ENCODE measurements around the gene TMPRSS7. TPM values are rescaled to one million over a fixed set of nuclear protein-coding genes. Genes with fewer than 3 reads are reported as not detected.

TMPRSS7 gene
- total RNA-seq = not detected

- no peak for DNase-seq
Measured at GRCh38 chr3:112034436-112034835, at the start of gene TMPRSS7. Gene TMPRSS7 (plus strand): TSS chr3:112034736. CDS start chr3:112034846, 110 bp downstream.

- no peak for DNase-seq
Measured at GRCh38 chr3:111986800-111987199, 47.7 kb upstream of the TMPRSS7 start.

GRCh38 chr3:111989061-111989678 lies 45.4 kb upstream of the TMPRSS7 start:
- peak; percentile 80 for DNase-seq

GRCh38 chr3:111993038-111993437 lies 41.5 kb upstream of the TMPRSS7 start:
- no peak for DNase-seq

- peak; percentile 80 for DNase-seq
Measured at GRCh38 chr3:111998636-111999483, 35.7 kb upstream of the TMPRSS7 start, which contains the start of gene TAGLN3. Gene TAGLN3 (plus strand): TSS chr3:111998922. CDS start chr3:111999423, 501 bp downstream.

GRCh38 chr3:111999484-112000324 lies 34.8 kb upstream of the TMPRSS7 start:
- DNase-seq = no peak

- no peak for DNase-seq
Measured at GRCh38 chr3:112000367-112000771, 34.2 kb upstream of the TMPRSS7 start.

- no peak for DNase-seq
Measured at GRCh38 chr3:112000966-112001365, 33.6 kb upstream of the TMPRSS7 start.

GRCh38 chr3:112001526-112001925 lies 33.0 kb upstream of the TMPRSS7 start:
- no peak for DNase-seq

GRCh38 chr3:112002096-112002971 lies 32.2 kb upstream of the TMPRSS7 start:
- no peak for DNase-seq

GRCh38 chr3:112003321-112004080 lies 31.0 kb upstream of the TMPRSS7 start:
- peak; percentile 53 for DNase-seq

GRCh38 chr3:112004187-112004586 lies 30.3 kb upstream of the TMPRSS7 start:
- no peak for DNase-seq

GRCh38 chr3:112004669-112005068 lies 29.9 kb upstream of the TMPRSS7 start:
- no peak for DNase-seq

- DNase-seq = no peak
Measured at GRCh38 chr3:112005091-112005672, 29.4 kb upstream of the TMPRSS7 start.

- no peak for DNase-seq
Measured at GRCh38 chr3:112007633-112008032, 26.9 kb upstream of the TMPRSS7 start.

GRCh38 chr3:112009670-112010069 lies 24.9 kb upstream of the TMPRSS7 start:
- DNase-seq = no peak

GRCh38 chr3:112010636-112011035 lies 23.9 kb upstream of the TMPRSS7 start:
- DNase-seq = peak; percentile 63

- no peak for DNase-seq
Measured at GRCh38 chr3:112011376-112011940, 23.1 kb upstream of the TMPRSS7 start.

- DNase-seq = no peak
Measured at GRCh38 chr3:112012205-112012992, 22.1 kb upstream of the TMPRSS7 start.

Measured in tongue (tissue), 2 donors.